B cell (primary cell): ENCODE measurements around the gene DNAH3.

Source experiments
- EZH2 ChIP-seq: IDR thresholded peaks from 2 replicates; pipeline ENCODE4 v1.6.1; 2012; ENCODE audit warnings: borderline replicate concordance, low read depth, mild to moderate bottlenecking, moderate library complexity, low read length; ENCODE audit not compliant: insufficient read depth, poor library complexity, severe bottlenecking
- TF ChIP-seq, protein P1 (sequence below): fragments of 200-600 bp; IDR thresholded peaks from one replicate; pipeline ENCODE4 v1.8.0; 2022; ENCODE audit warnings: antibody characterized with exemption, mild to moderate bottlenecking

DNA sequence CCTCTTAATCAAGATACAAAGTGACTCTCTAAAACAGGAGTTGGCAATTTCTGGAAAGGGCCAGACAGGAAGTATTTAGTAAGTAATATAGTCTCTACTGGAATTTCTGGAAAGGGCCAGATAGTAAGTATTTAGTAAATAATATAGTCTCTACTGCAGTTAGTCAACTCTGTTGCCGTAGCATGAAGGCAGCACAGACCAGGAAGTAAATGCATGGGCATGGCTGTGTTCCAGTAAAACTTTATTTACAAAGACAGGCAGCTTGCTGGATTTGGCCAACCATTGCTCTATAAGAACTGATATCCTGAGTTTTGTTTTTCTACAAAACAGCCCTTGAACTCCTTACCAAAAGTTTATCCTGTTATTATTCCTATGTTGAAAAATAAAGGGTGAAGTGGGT, 24.8 kb upstream of the DNAH3 start:
- TF ChIP-seq, protein P1, sequence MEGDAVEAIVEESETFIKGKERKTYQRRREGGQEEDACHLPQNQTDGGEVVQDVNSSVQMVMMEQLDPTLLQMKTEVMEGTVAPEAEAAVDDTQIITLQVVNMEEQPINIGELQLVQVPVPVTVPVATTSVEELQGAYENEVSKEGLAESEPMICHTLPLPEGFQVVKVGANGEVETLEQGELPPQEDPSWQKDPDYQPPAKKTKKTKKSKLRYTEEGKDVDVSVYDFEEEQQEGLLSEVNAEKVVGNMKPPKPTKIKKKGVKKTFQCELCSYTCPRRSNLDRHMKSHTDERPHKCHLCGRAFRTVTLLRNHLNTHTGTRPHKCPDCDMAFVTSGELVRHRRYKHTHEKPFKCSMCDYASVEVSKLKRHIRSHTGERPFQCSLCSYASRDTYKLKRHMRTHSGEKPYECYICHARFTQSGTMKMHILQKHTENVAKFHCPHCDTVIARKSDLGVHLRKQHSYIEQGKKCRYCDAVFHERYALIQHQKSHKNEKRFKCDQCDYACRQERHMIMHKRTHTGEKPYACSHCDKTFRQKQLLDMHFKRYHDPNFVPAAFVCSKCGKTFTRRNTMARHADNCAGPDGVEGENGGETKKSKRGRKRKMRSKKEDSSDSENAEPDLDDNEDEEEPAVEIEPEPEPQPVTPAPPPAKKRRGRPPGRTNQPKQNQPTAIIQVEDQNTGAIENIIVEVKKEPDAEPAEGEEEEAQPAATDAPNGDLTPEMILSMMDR, result no peak
- TF ChIP-seq EZH2, result no peak
